ENCODE measurements around the gene LKAAEAR1.

Gene LKAAEAR1

DNA sequence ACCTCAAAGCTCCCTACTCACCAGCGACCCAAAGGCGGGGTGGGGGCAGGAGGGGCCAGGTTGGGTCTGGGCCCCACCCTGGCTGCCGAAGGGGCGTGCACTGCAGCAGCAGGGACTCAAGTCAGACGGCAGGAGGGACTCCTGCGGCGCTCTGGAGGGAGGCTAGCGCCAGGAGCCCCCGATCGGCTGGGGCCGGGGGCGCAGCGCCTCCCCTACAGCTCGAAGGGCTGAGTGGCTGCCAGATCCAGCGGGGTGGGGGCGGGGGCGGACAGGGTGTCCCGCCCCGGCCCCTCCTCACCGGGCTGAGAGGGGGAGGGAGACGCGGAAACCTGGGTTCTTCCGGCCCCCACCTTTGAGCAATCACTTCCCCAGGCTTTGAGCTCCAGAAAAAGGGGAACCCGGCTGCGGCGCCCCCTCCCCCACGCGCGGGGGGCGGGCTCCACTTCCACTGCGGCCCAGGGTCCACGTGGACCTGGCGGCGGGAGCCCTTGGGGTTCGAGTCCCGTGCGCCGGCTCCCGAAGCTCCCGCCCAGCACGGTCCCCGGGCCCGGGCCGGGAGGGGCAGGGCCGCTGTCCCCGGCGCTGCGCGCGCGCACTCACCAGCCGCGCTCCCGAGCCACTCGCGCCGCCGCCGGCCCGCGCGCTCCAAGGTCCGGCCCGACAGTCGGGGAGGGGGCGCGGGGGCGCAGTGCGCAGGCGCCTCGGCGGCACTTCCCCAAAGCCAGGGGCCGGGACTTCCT lies 4.8 kb downstream of the LKAAEAR1 start, which contains the start of gene RGS19:
Gene RGS19, minus strand, starts transcription at position 246 of the 740 bp plus-strand sequence. CDS start 2,632 bp downstream, outside the sequence.
- TF ChIP-seq GATA2 (IDR thresholded peaks at IDR 0.05; ENCODE audit: low read depth, low read length) = no peak
- no peak for TF ChIP-seq GATA3 (IDR thresholded peaks at IDR 0.05; ENCODE audit: low read depth, low read length)

- TF ChIP-seq GATA3 (IDR thresholded peaks at IDR 0.05; ENCODE audit: low read depth, low read length) (no peak), GATA2 (IDR thresholded peaks at IDR 0.05; ENCODE audit: low read depth, low read length) (no peak)
Observed at GRCh38 chr20:64078934-64079272, 5.3 kb downstream of the LKAAEAR1 start.

GRCh38 chr20:64077876-64078551 lies 6.2 kb downstream of the LKAAEAR1 start:
- no peak for TF ChIP-seq GATA3 (IDR thresholded peaks at IDR 0.05; ENCODE audit: low read depth, low read length)
- TF ChIP-seq GATA2 (IDR thresholded peaks at IDR 0.05; ENCODE audit: low read depth, low read length) = no peak

DNA sequence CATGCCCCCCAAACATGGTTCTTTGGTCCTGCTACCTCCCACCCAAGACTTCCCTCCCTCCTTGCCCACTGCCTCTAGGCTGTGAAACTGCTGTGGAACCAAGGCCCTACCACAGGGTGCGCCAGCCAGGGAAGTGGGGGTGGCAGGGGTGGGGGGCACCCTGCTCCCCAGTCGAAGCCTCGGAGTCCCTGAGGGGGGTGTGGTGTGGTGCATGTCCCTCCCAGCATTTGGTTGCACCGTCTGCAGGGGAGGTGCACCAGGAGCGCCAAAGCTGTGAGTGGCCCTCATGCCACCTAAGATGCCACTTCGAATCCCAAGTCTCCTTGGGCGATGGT lies 6.7 kb downstream of the LKAAEAR1 start:
- TF ChIP-seq GATA2 (IDR thresholded peaks at IDR 0.05; ENCODE audit: low read depth, low read length) (no peak), GATA3 (IDR thresholded peaks at IDR 0.05; ENCODE audit: low read depth, low read length) (no peak)

DNA sequence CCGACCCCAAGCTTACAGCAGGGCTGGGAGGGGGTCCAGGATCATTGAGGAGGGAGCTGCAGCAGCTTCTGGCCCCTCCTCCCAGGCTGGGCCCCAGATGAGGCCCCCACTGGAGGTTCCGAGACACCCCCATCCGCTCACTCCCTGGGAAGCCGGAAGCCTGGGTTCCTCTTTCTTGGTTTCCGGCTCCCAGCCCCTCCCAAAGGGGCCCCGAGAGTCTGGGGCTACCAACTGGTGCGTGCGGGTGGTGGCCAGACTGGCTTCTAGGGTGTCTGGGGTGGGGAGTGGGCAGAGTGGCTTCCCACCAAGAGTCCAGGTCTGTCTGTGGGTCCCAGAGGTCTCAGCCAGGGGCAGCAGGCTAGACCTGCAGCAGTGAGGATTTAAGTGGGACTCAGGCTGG lies 7.1 kb downstream of the LKAAEAR1 start:
- TF ChIP-seq GATA3 (IDR thresholded peaks at IDR 0.05; ENCODE audit: low read depth, low read length) = no peak
- TF ChIP-seq GATA2 (IDR thresholded peaks at IDR 0.05; ENCODE audit: low read depth, low read length) = no peak

GRCh38 chr20:64076061-64076997 lies 7.9 kb downstream of the LKAAEAR1 start:
- TF ChIP-seq GATA2 (IDR thresholded peaks at IDR 0.05; ENCODE audit: low read depth, low read length) (no peak), GATA3 (IDR thresholded peaks at IDR 0.05; ENCODE audit: low read depth, low read length) (no peak)

GRCh38 chr20:64075556-64075955 lies 8.6 kb downstream of the LKAAEAR1 start:
- TF ChIP-seq GATA2 (IDR thresholded peaks at IDR 0.05; ENCODE audit: low read depth, low read length) = no peak
- TF ChIP-seq GATA3 (IDR thresholded peaks at IDR 0.05; ENCODE audit: low read depth, low read length) = no peak

GRCh38 chr20:64074963-64075362 lies 9.2 kb downstream of the LKAAEAR1 start:
- TF ChIP-seq GATA2 (IDR thresholded peaks at IDR 0.05; ENCODE audit: low read depth, low read length) (no peak), GATA3 (IDR thresholded peaks at IDR 0.05; ENCODE audit: low read depth, low read length) (no peak)

DNA sequence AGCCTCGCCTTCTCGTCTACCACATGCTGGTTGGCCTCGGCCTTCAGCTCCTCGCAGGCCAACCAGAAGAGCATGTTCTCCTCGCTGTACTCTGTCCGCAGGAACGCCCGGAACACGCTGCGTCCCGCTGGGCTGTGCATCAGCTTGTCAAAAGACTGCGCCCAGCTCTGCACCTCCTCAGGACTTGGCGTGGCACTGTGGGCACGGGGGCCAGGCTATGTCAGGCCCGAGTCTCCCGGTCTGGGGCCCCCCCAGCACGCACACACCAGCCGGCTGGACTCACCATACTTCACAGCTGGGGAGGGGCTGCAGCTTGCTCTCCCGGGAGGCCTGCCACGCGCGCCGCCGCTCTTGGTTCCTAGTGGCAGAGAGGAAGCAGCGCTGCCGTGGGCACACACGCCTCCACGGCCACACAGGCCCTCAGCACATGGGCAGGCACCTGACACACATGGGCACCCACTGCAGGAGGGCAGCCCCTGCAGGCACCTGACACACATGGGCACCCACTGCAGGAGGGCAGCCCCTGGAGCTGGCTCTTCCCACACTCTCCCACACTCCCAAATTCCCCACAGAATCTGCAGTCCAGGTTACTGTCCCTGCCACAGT lies 9.9 kb downstream of the LKAAEAR1 start:
- TF ChIP-seq GATA3 (IDR thresholded peaks at IDR 0.05; ENCODE audit: low read depth, low read length) (no peak), GATA2 (IDR thresholded peaks at IDR 0.05; ENCODE audit: low read depth, low read length) (no peak)

DNA sequence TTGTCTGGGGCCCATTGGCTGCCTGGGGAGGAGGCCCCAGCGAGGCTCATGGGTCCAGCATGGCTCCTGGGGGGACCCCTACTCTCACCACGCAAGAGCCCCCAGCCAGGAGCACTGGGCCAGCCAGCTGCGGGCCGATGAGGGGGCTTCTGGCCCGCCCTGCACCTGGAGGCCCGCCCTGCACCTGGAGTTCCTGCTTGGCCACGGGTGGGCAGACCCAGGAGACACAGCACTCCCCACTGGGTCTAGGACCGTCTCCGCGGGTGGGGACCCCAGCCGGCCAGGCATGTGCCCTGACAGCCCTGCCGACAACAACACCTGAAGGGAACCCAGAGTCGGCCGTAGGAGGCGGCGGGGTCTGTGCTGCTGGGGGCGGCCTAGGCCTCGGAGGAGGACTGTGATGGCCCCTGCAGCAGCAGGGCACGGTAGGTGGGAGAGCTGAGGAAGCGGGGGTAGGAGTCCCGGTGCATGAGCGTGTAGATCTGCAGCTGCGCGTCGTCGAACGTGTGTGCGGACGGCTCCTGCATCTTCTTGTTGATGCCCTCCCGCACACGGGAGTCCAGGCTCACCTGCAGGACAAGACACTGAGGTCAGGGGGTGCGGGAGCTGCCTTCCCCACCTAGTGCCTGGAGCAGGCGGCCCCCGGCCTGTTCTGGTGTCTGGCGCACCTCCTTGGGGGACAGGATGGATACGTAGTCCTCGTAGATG lies 10.6 kb downstream of the LKAAEAR1 start:
- TF ChIP-seq GATA3 (IDR thresholded peaks at IDR 0.05; ENCODE audit: low read depth, low read length) (no peak), GATA2 (IDR thresholded peaks at IDR 0.05; ENCODE audit: low read depth, low read length) (no peak)

- TF ChIP-seq GATA3 (IDR thresholded peaks at IDR 0.05; ENCODE audit: low read depth, low read length) (no peak), GATA2 (IDR thresholded peaks at IDR 0.05; ENCODE audit: low read depth, low read length) (no peak)
Observed at GRCh38 chr20:64072498-64073063, 11.6 kb downstream of the LKAAEAR1 start.

DNA sequence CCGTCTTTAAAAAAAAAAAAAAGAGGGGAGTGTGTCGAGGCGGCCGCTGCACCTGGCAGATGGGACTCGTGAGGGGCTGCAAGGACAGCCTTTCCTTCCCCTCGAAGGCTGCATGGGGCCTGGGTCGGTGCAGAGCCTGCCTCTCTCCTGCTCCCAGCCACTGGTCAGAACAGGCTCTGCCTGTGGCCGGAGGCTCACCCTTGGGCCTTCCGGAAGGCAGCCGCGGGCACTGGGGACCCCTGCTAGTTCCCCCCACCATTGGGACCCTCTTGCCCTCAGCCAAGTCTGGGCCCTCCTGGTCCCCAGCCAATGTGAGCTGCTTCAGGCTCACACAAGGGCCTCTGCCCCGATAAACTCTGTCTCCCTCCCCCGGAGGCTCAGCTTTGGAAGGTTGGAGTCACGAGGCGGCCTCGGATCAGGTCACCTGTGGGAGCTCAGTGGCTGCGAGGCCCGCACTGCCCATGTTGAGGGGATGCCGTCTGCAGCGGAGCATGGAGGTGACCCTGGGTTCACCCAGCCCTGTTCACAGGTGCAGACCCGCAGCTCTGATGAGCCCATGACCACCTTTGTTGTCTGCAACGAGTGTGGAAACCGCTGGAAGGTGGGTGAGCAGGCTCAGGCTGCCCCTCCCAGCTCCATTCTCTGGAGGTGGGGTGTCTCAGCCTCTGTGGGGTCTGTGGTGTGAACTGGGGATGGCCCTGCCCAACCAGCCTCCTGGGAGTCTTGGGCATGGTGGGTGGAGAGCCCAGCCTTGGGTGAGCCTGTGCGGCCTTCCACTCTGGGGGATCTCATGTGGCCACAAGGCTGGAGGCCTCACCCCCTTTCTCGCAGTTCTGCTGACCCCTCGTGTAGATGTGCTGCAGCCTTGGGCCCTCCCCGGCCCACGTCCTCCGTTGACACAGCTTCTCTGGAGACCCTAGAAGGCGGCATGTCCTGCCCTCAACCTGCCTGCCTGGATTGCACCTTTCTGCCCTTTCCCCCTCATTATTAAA lies 12.6 kb downstream of the LKAAEAR1 start:
- TF ChIP-seq GATA2 (IDR thresholded peaks at IDR 0.05; ENCODE audit: low read depth, low read length) (no peak), GATA3 (IDR thresholded peaks at IDR 0.05; ENCODE audit: low read depth, low read length) (no peak)
